Measurements from ENCODE around the gene KRTAP2-1. TPM values are rescaled to one million over a fixed set of nuclear protein-coding genes. Genes with fewer than 3 reads are reported as not detected.

The KRTAP2-1 gene
- total RNA-seq, 1 donor from 2014 or later, result not detected

DNA sequence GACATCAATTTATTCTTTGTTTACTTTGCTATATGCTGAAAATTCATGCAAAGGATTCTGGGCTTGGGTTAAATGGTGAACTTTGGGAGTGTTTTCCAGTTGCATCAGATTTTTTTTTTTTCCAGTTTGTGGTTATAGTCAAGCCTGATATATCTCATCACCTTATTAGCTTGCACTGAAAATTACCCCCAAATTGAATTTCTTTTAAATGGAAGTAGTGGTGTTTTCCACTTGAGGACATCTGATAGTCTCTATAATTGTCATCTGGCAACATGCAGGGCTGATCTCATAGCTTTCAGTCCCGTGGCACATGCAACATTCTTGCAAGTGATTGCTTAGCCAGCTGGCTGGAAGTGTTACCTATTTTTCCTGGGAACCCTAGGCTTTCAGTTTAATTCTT lies 33.5 kb downstream of the KRTAP2-1 start:
- intact Hi-C loops (cut with DNase I), result no loop called here
- DNase-seq (ENCODE audit: low spot score in 2 of 2), result no peak
- no peaks in the 10 kb centered on the region for H3K36me3 ChIP-seq
- H3K27me3 ChIP-seq, result no peaks in the 10 kb centered on the region
- H3K9me3 ChIP-seq, result no peaks in the 10 kb centered on the region
- TF ChIP-seq, protein P1, sequence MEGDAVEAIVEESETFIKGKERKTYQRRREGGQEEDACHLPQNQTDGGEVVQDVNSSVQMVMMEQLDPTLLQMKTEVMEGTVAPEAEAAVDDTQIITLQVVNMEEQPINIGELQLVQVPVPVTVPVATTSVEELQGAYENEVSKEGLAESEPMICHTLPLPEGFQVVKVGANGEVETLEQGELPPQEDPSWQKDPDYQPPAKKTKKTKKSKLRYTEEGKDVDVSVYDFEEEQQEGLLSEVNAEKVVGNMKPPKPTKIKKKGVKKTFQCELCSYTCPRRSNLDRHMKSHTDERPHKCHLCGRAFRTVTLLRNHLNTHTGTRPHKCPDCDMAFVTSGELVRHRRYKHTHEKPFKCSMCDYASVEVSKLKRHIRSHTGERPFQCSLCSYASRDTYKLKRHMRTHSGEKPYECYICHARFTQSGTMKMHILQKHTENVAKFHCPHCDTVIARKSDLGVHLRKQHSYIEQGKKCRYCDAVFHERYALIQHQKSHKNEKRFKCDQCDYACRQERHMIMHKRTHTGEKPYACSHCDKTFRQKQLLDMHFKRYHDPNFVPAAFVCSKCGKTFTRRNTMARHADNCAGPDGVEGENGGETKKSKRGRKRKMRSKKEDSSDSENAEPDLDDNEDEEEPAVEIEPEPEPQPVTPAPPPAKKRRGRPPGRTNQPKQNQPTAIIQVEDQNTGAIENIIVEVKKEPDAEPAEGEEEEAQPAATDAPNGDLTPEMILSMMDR (IDR thresholded peaks at IDR 0.05), result no peak
- no peak overlapping the region for H3K4me3 ChIP-seq
- no peaks in the 10 kb centered on the region for H3K4me1 ChIP-seq
- no peak overlapping the region for H3K27ac ChIP-seq

DNA sequence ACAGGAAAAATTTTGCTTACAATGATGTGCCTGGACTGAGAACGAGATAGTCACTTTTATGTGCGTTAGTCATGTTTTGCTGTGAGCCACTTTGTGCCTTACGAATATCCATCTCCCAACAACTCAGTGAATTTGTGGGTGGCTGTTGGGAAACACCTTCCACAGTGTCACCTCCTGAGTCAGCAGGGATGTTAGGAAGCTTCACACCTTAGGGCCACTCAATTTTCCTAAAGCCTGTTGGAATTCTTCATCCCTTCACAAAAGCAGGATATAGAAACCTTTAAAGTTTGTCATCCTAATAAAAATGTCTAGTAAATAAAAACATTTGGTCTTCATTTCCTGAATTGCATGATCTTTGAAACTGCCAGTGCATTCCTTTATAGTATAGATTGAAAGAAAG lies 33.9 kb downstream of the KRTAP2-1 start:
- intact Hi-C loops (cut with DNase I), result no loop called here
- Histone ChIP-seq H3K9me3 (no peaks in the 10 kb centered on the region), H3K4me1 (no peaks in the 10 kb centered on the region), H3K27me3 (no peaks in the 10 kb centered on the region), H3K27ac (no peak overlapping the region), H3K4me3 (no peak overlapping the region), H3K36me3 (no peaks in the 10 kb centered on the region)
- TF ChIP-seq, protein P1 (IDR thresholded peaks at IDR 0.05), result no peak
- no peak for DNase-seq (ENCODE audit: low spot score in 2 of 2)

DNA sequence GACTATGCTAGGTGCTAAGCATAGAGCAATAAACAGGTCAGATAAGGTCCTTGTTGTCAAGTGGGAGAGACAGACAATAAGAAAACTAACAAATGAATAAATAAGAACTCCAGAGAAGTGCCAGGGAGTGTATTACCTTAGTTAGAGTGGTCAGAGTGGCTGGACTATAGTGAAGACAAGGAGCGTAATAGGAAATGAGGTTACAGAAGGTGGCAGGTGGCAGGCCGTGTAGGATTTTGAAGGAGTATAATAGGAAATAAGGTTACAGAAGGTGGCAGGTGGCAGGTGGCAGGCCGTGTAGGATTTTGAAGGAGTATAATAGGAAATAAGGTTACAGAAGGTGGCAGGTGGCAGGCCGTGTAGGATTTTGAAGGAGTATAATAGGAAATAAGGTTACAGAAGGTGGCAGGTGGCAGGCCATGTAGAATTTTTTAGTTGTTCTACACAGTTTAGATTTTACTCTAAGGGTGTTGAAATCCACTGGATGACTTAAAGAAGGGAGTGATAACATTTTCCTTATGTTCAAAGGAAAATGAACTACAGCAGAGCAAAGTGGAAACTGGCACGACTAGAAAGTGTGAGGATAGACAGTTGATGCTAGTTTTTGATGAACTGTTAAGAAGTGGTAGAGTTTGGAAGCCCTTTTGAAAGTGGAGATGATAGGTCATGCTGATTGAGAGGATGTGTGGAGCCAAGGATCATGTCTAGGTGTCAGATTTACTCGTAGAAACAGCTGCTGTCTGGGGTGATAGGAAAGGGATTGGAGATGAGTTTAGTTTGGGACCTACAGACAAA lies 34.6 kb downstream of the KRTAP2-1 start:
- Histone ChIP-seq H3K9me3 (no peaks in the 10 kb centered on the region), H3K4me1 (no peaks in the 10 kb centered on the region), H3K36me3 (no peaks in the 10 kb centered on the region), H3K4me3 (no peak overlapping the region), H3K27me3 (no peaks in the 10 kb centered on the region), H3K27ac (no peak overlapping the region)
- TF ChIP-seq, protein P1 (IDR thresholded peaks at IDR 0.05), result no peak
- intact Hi-C loops (cut with DNase I), result no loop called here
- DNase-seq (ENCODE audit: low spot score in 2 of 2), result no peak

DNA sequence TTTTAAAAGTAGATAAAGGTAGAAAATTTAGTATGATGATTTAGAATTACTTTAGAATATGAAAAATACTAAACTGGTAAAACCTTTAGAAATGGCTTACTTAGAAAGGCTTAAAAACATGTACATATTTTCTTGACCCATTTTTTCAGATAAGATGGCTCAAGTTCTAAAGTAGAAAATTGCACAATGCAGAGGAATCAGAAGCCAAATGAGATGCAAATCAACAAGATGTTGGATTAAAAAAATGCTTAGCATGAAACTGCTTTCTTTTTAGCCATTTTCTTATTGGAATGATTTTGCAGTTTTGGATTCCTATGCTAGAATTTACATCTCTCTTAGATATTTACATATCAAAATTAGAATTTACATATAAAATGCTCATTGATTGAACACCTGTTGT lies 36.7 kb downstream of the KRTAP2-1 start:
- Histone ChIP-seq H3K9me3 (no peaks in the 10 kb centered on the region), H3K4me3 (no peak overlapping the region), H3K27ac (no peak overlapping the region), H3K27me3 (no peaks in the 10 kb centered on the region), H3K4me1 (no peaks in the 10 kb centered on the region), H3K36me3 (no peaks in the 10 kb centered on the region)
- no peak for DNase-seq (ENCODE audit: low spot score in 2 of 2)
- TF ChIP-seq, protein P1 (IDR thresholded peaks at IDR 0.05), result no peak
- intact Hi-C loops (cut with DNase I), result no loop called here

DNA sequence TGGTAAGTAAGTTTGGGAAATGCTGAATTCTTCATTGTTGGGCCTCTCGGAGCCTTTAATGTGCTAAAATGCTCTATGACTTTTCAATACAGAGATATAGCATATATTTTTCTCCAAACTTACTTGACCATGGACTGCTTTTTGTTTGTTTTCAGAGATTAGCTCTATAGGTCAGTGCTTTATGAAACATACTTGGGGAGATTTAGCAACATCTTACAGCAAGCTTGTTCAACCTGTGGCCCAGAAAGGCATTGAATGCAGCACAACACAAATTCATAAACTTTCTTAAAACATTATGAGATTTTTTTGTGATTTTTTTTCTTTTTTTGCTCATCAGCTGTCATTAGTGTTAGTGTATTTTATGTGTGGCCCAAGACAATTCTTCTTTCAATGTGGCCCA lies 37.2 kb downstream of the KRTAP2-1 start:
- H3K36me3 ChIP-seq, result no peaks in the 10 kb centered on the region
- H3K9me3 ChIP-seq, result no peaks in the 10 kb centered on the region
- DNase-seq (ENCODE audit: low spot score in 2 of 2), result no peak
- intact Hi-C loops (cut with DNase I), result no loop called here
- H3K27me3 ChIP-seq, result no peaks in the 10 kb centered on the region
- no peaks in the 10 kb centered on the region for H3K4me1 ChIP-seq
- H3K4me3 ChIP-seq, result no peak overlapping the region
- no peak overlapping the region for H3K27ac ChIP-seq
- TF ChIP-seq, protein P1 (IDR thresholded peaks at IDR 0.05), result no peak
